HPDE6-E6E7 (cell line): ENCODE measurements around the gene FLT3.

Experiments
- DNase-seq: peaks from one replicate; pipeline ENCODE4 v3.0.0; 2011; ENCODE audit warnings: missing footprints; ENCODE audit errors: extremely low spot score

FLT3 gene

GRCh38 chr13:27960362-27961226 is 139.8 kb downstream of the FLT3 start:
- no peak for DNase-seq

- DNase-seq = no peak
Measured at GRCh38 chr13:27959976-27960361, 140.4 kb downstream of the FLT3 start.

- DNase-seq = no peak
Measured at GRCh38 chr13:27956576-27957300, 143.6 kb downstream of the FLT3 start.

- no peak for DNase-seq
Measured at GRCh38 chr13:27955014-27955591, 145.3 kb downstream of the FLT3 start.

- no peak for DNase-seq
Measured at GRCh38 chr13:27954406-27954851, 145.9 kb downstream of the FLT3 start.

GRCh38 chr13:27953676-27954405 is 146.5 kb downstream of the FLT3 start:
- peak; percentile 34 for DNase-seq
